MM.1S (cell line): ENCODE measurements around the gene KLK1.

Source experiments
- DNase-seq: peaks from one replicate; pipeline ENCODE4 v3.0.0-alpha.2; 2015
- H2AFZ ChIP-seq: fragments of 300-600 bp; sonication (generic); 2 replicates; pipeline ENCODE4 v1.6.0; 2016; ENCODE audit warnings: antibody characterized with exemption, low read length
- H3F3A ChIP-seq: fragments of 300-600 bp; sonication (generic); 2 replicates; pipeline ENCODE4 v1.6.1; 2016; ENCODE audit warnings: mild to moderate bottlenecking, antibody characterized with exemption, low read length, moderate library complexity, mixed read lengths; ENCODE audit not compliant: insufficient read depth
- H3K27ac ChIP-seq: fragments of 300-600 bp; sonication (generic); 2 replicates; pipeline ENCODE4 v1.5.1; 2016; ENCODE audit warnings: mild to moderate bottlenecking, low read length
- H3K27me3 ChIP-seq: fragments of 300-600 bp; sonication (generic); replicated peaks from 2 replicates; pipeline ENCODE4 v1.6.0; 2016; ENCODE audit warnings: low read length; ENCODE audit not compliant: insufficient read depth
- H3K36me3 ChIP-seq: fragments of 300-600 bp; sonication (generic); replicated peaks from 2 replicates; pipeline ENCODE4 v1.6.1; 2016; ENCODE audit warnings: mild to moderate bottlenecking, low read length, mixed read lengths; ENCODE audit not compliant: insufficient read depth
- H3K4me1 ChIP-seq: fragments of 300-600 bp; sonication (generic); 2 replicates; pipeline ENCODE4 v1.6.1; 2016; ENCODE audit warnings: low read length, mixed read lengths
- H3K4me2 ChIP-seq: fragments of 300-600 bp; sonication (generic); 2 replicates; pipeline ENCODE4 v1.6.0; 2016; ENCODE audit warnings: low read depth, low read length
- H3K4me3 ChIP-seq: fragments of 300-600 bp; sonication (generic); 2 replicates; pipeline ENCODE4 v1.5.1; 2016; ENCODE audit warnings: low read length, mixed read lengths
- H3K79me2 ChIP-seq: fragments of 300-600 bp; sonication (generic); 2 replicates; pipeline ENCODE4 v1.6.1; 2016; ENCODE audit warnings: mixed run types, low read length, mixed read lengths
- H3K9ac ChIP-seq: fragments of 300-600 bp; sonication (generic); 2 replicates; pipeline ENCODE4 v1.6.1; 2016; ENCODE audit warnings: low read length, mixed read lengths
- H3K9me2 ChIP-seq: fragments of 300-600 bp; sonication (generic); replicated peaks from 2 replicates; pipeline ENCODE4 v1.6.1; 2016; ENCODE audit warnings: mild to moderate bottlenecking, low read length, mixed read lengths; ENCODE audit not compliant: insufficient read depth
- H3K9me3 ChIP-seq: fragments of 300-600 bp; sonication (generic); replicated peaks from 2 replicates; pipeline ENCODE4 v1.6.1; 2016; ENCODE audit warnings: mild to moderate bottlenecking, low read length, mixed read lengths; ENCODE audit not compliant: insufficient read depth
- H4K20me1 ChIP-seq: fragments of 300-600 bp; sonication (generic); 2 replicates; pipeline ENCODE4 v1.6.1; 2016; ENCODE audit warnings: mild to moderate bottlenecking, low read length, moderate library complexity, mixed read lengths; ENCODE audit not compliant: insufficient read depth
- EZH2 ChIP-seq: fragments of 300-600 bp; sonication (generic); optimal IDR thresholded peaks from 2 replicates; pipeline ENCODE3; 2017; ENCODE audit warnings: low read depth, mild to moderate bottlenecking, antibody characterized with exemption, low read length, mixed read lengths
- EZH2phosphoT487 ChIP-seq: fragments of 300-600 bp; sonication (generic); IDR thresholded peaks from 2 replicates; pipeline ENCODE4 v1.6.1; 2018; ENCODE audit warnings: antibody characterized with exemption, low read length
- TF ChIP-seq, protein P1 (sequence below): fragments of 300-600 bp; sonication (generic); IDR thresholded peaks from 2 replicates; pipeline ENCODE4 v1.5.1; 2016; ENCODE audit warnings: antibody characterized with exemption, low read length, mixed read lengths

KLK1 gene

DNA sequence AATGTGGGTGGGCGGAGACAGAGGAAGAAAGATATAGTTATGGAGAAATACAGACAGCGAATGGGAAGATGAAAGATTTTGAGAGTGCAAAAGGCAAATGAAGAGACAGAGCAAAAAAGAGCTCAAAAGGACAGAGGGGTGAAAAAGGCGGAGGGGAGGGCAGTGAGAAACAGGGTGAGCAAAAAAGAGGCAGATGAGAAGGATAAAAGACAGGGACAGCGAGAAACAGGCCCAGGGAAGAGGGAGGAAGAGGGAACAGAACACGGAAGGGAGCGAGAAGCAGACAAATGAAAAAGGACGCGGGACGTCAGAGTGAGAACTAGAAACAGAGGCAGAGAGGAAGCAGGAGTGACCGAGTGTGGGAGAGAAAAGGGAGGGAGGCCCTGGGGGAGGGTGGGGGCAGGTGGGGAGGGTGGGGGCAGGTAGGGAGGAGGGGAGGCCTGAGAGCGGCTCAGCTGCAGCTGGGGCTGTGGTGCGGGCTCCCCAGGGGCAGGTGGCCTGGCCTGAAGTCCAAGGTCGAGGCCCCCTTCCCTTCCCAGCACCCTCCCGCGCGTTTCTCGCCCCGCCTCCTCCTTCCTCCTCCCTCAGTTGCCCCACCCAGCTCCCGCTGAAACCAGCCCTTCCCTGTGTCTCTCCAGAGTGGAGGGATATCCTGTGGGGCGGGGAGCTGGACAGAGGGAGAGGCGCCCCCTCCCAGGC, 2.9 kb downstream of the KLK1 start:
- no peaks in the 10 kb centered on the region for H3K4me1 ChIP-seq
- no peaks in the 10 kb centered on the region for H3F3A ChIP-seq
- H3K4me3 ChIP-seq = no peak overlapping the region
- no peaks in the 10 kb centered on the region for H3K79me2 ChIP-seq
- H3K27me3 ChIP-seq = peaks cover 93% of the 10 kb centered on the region
- H4K20me1 ChIP-seq = no peaks in the 10 kb centered on the region
- DNase-seq = no peak
- no peak overlapping the region for H3K9ac ChIP-seq
- no peaks in the 10 kb centered on the region for H3K9me3 ChIP-seq
- H3K27ac ChIP-seq = no peak overlapping the region
- H3K36me3 ChIP-seq = no peaks in the 10 kb centered on the region
- no peaks in the 10 kb centered on the region for H3K9me2 ChIP-seq
- H3K4me2 ChIP-seq = no peak overlapping the region
- no peak overlapping the region for H2AFZ ChIP-seq
- TF ChIP-seq, protein P1, sequence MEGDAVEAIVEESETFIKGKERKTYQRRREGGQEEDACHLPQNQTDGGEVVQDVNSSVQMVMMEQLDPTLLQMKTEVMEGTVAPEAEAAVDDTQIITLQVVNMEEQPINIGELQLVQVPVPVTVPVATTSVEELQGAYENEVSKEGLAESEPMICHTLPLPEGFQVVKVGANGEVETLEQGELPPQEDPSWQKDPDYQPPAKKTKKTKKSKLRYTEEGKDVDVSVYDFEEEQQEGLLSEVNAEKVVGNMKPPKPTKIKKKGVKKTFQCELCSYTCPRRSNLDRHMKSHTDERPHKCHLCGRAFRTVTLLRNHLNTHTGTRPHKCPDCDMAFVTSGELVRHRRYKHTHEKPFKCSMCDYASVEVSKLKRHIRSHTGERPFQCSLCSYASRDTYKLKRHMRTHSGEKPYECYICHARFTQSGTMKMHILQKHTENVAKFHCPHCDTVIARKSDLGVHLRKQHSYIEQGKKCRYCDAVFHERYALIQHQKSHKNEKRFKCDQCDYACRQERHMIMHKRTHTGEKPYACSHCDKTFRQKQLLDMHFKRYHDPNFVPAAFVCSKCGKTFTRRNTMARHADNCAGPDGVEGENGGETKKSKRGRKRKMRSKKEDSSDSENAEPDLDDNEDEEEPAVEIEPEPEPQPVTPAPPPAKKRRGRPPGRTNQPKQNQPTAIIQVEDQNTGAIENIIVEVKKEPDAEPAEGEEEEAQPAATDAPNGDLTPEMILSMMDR = no peak
- TF ChIP-seq EZH2 = no peak
- TF ChIP-seq EZH2phosphoT487 = no peak

GRCh38 chr19:50820086-50820485, 3.5 kb downstream of the KLK1 start:
- no peak overlapping the region for H3K4me2 ChIP-seq
- H3K4me1 ChIP-seq = no peaks in the 10 kb centered on the region
- H3K4me3 ChIP-seq = no peak overlapping the region
- no peak for DNase-seq
- no peak overlapping the region for H3K9ac ChIP-seq
- no peaks in the 10 kb centered on the region for H3K9me2 ChIP-seq
- no peak for TF ChIP-seq EZH2phosphoT487
- TF ChIP-seq, protein P1 = no peak
- no peak for TF ChIP-seq EZH2
- no peaks in the 10 kb centered on the region for H3K79me2 ChIP-seq
- no peaks in the 10 kb centered on the region for H3K36me3 ChIP-seq
- H3K9me3 ChIP-seq = no peaks in the 10 kb centered on the region
- peaks cover 92% of the 10 kb centered on the region for H3K27me3 ChIP-seq
- no peak overlapping the region for H2AFZ ChIP-seq
- no peak overlapping the region for H3K27ac ChIP-seq
- H4K20me1 ChIP-seq = no peaks in the 10 kb centered on the region
- no peaks in the 10 kb centered on the region for H3F3A ChIP-seq

GRCh38 chr19:50819636-50820035, 4.0 kb downstream of the KLK1 start:
- no peak overlapping the region for H3K4me3 ChIP-seq
- H3K9me2 ChIP-seq = no peaks in the 10 kb centered on the region
- TF ChIP-seq EZH2 (no peak), EZH2phosphoT487 (no peak)
- TF ChIP-seq, protein P1 = no peak
- H3K36me3 ChIP-seq = no peaks in the 10 kb centered on the region
- no peak overlapping the region for H3K9ac ChIP-seq
- no peaks in the 10 kb centered on the region for H3K79me2 ChIP-seq
- H3K4me1 ChIP-seq = no peaks in the 10 kb centered on the region
- no peak for DNase-seq
- H4K20me1 ChIP-seq = no peaks in the 10 kb centered on the region
- no peak overlapping the region for H2AFZ ChIP-seq
- peaks cover 92% of the 10 kb centered on the region for H3K27me3 ChIP-seq
- H3K9me3 ChIP-seq = no peaks in the 10 kb centered on the region
- no peak overlapping the region for H3K27ac ChIP-seq
- H3F3A ChIP-seq = no peaks in the 10 kb centered on the region
- no peak overlapping the region for H3K4me2 ChIP-seq
